Tibial nerve (tissue), 4 donors: ENCODE data around the gene MC1R. TPM values are rescaled to one million over a fixed set of nuclear protein-coding genes. Genes with fewer than 3 reads are reported as not detected.

Experiments
- DNase-seq, 2 donors: peaks; one replicate each; pipeline ENCODE4 v3.0.0-alpha.2; 2019; ENCODE audit warnings: low spot score in 2 of 2
- H3K27ac ChIP-seq, 4 donors: fragments of 200-600 bp; sonication (generic) in 3 of 4; one replicate each; pipeline ENCODE4 v1.5.1; 2017 to 2019; ENCODE audit warnings: mild to moderate bottlenecking in 1 of 4
- H3K27me3 ChIP-seq, 2 donors: fragments of 200-600 bp; sonication (generic) in 1 of 2; one replicate each; pipeline versions ENCODE4 v1.5.1 to v1.6.0; 2017 to 2019
- H3K36me3 ChIP-seq, 3 donors: fragments of 200-600 bp; sonication (generic); one replicate each; pipeline ENCODE4 v1.5.1; 2018 to 2019
- H3K4me1 ChIP-seq, 4 donors: fragments of 200-600 bp; sonication (generic) in 3 of 4; one replicate each; pipeline ENCODE4 v1.5.1; 2017 to 2019
- H3K4me3 ChIP-seq, 4 donors: fragments of 200-600 bp; sonication (generic) in 3 of 4; one replicate each; pipeline ENCODE4 v1.5.1; 2017 to 2019; ENCODE audit warnings: mild to moderate bottlenecking in 1 of 4, moderate library complexity in 1 of 4
- H3K9me3 ChIP-seq, 4 donors: fragments of 200-600 bp; sonication (generic) in 3 of 4; one replicate each; pipeline ENCODE4 v1.5.1; 2017 to 2019
- CTCF ChIP-seq, 5 experiments: fragments of 200-600 bp in 3 of 5; fragments of 450-650 bp in 2 of 5; sonication (generic) in 3 of 5; IDR thresholded peaks; one replicate each; pipeline ENCODE4 v1.5.1; 2016 to 2019; ENCODE audit warnings: antibody characterized with exemption in 5 of 5, mild to moderate bottlenecking in 3 of 5, moderate library complexity in 2 of 5
- EP300 ChIP-seq, 2 donors: sonication (generic); formaldehyde crosslinking; IDR thresholded peaks; one replicate each; pipeline ENCODE4 v1.6.1; 2017; ENCODE audit warnings: antibody characterized with exemption in 2 of 2, mild to moderate bottlenecking in 1 of 2
- POLR2A ChIP-seq, 2 donors: fragments of 450-650 bp; IDR thresholded peaks; one replicate each; pipeline ENCODE4 v1.6.1; 2017; ENCODE audit warnings: antibody characterized with exemption in 2 of 2, mild to moderate bottlenecking in 2 of 2, moderate library complexity in 2 of 2
- WGBS, 2 donors: methylation state at CpG; one replicate each; pipeline ENCODE4 v1.1.5; 2018; 5-methylcytosine and 5-hydroxymethylcytosine counted together
- total RNA-seq, 4 donors: library from RNA; depleted of rRNA; stranded (reverse); fragments of >200 nt; gene quantifications; one replicate each; pipeline ENCODE4 v1.1.0, GENCODE V29; 2016

The MC1R gene
- total RNA-seq, 4 donors from 2014 or later, result 3.3 to 15.7 (median 6.9) TPM

GRCh38 chr16:89903908-89904515, 14.7 kb upstream of the MC1R start:
- H3K27ac ChIP-seq, result no peak overlapping the region
- no peaks in the 10 kb centered on the region for H3K4me1 ChIP-seq
- H3K4me3 ChIP-seq, result no peak overlapping the region
- no peak for DNase-seq
- WGBS, 2 donors, result 87% methylated on average over 18 to 19 of the region's 19 CpGs
- H3K36me3 ChIP-seq, result peaks cover 3 to 89% (median 23%) of the 10 kb centered on the region in 3 donors
- H3K27me3 ChIP-seq, result no peaks in the 10 kb centered on the region
- no peak for TF ChIP-seq POLR2A (IDR thresholded peaks at IDR 0.05)
- no peak for TF ChIP-seq EP300 (IDR thresholded peaks at IDR 0.05)
- no peak for TF ChIP-seq CTCF (IDR thresholded peaks at IDR 0.05)
- H3K9me3 ChIP-seq, result no peaks in the 10 kb centered on the region

- TF ChIP-seq CTCF (IDR thresholded peaks at IDR 0.05) (no peak), POLR2A (IDR thresholded peaks at IDR 0.05) (no peak), EP300 (IDR thresholded peaks at IDR 0.05) (no peak)
- Histone ChIP-seq H3K27ac (no peak overlapping the region), H3K9me3 (no peaks in the 10 kb centered on the region), H3K27me3 (no peaks in the 10 kb centered on the region), H3K4me3 (no peak overlapping the region), H3K36me3 (peaks cover 3 to 87% (median 19%) of the 10 kb centered on the region in 3 donors), H3K4me1 (peaks cover 0 to 4% (median 0%) of the 10 kb centered on the region in 4 donors)
- DNase-seq, result no peak
- 83% methylated on average over 28 of the region's 31 CpGs for WGBS, 2 donors
These were observed 13.8 kb upstream of the MC1R start for GRCh38 chr16:89904606-89905510.

GRCh38 chr16:89905511-89906139, 13.0 kb upstream of the MC1R start:
- no peak overlapping the region for H3K27ac ChIP-seq
- WGBS, 2 donors, result 86 to 90% methylated on average over 20 to 23 of the region's 23 CpGs
- no peaks in the 10 kb centered on the region for H3K9me3 ChIP-seq
- no peaks in the 10 kb centered on the region for H3K27me3 ChIP-seq
- no peak for DNase-seq
- H3K36me3 ChIP-seq, result peaks cover 0 to 86% (median 16%) of the 10 kb centered on the region in 3 donors
- TF ChIP-seq CTCF (IDR thresholded peaks at IDR 0.05), result no peak
- no peak for TF ChIP-seq POLR2A (IDR thresholded peaks at IDR 0.05)
- TF ChIP-seq EP300 (IDR thresholded peaks at IDR 0.05), result no peak
- peaks cover 0 to 12% (median 2%) of the 10 kb centered on the region in 4 donors for H3K4me1 ChIP-seq
- no peak overlapping the region for H3K4me3 ChIP-seq

- 92% methylated on average over 34 to 38 of the region's 40 CpGs for WGBS, 2 donors
- TF ChIP-seq POLR2A (IDR thresholded peaks at IDR 0.05), result no peak
- TF ChIP-seq EP300 (IDR thresholded peaks at IDR 0.05), result no peak
- no peak for TF ChIP-seq CTCF (IDR thresholded peaks at IDR 0.05)
- Histone ChIP-seq H3K27me3 (no peaks in the 10 kb centered on the region), H3K9me3 (no peaks in the 10 kb centered on the region), H3K4me3 (no peak overlapping the region), H3K27ac (no peak overlapping the region), H3K4me1 (peaks cover 0 to 12% (median 2%) of the 10 kb centered on the region in 4 donors), H3K36me3 (peaks cover 0 to 86% (median 15%) of the 10 kb centered on the region in 3 donors)
- no peak for DNase-seq
These were observed 12.3 kb upstream of the MC1R start for GRCh38 chr16:89906140-89907025.
